Cerebellar nuclear complex (tissue), 1 donor: ENCODE measurements around the gene HHATL.
"Not testable (repeated sequence)": the region's sequence is repeated elsewhere in the genome, so short reads cannot be mapped to it uniquely, and the experiment has no call there.

Experiments used
- DNase-seq, 2 experiments: peaks; one replicate each; lab custom pipeline; 2025; lab: John Stamatoyannopoulos, UW

The HHATL gene

GRCh38 chr3:42733501-42734262 lies 31.1 kb upstream of the HHATL start:
- no peak for DNase-seq

GRCh38 chr3:42732829-42733459 lies 30.3 kb upstream of the HHATL start:
- no peak for DNase-seq

- DNase-seq = no peak
Measured at GRCh38 chr3:42732196-42732828, 29.7 kb upstream of the HHATL start.

- no peak for DNase-seq
Measured at GRCh38 chr3:42731476-42732195, 29.0 kb upstream of the HHATL start.

GRCh38 chr3:42730706-42731420 lies 28.3 kb upstream of the HHATL start:
- no peak for DNase-seq

DNA sequence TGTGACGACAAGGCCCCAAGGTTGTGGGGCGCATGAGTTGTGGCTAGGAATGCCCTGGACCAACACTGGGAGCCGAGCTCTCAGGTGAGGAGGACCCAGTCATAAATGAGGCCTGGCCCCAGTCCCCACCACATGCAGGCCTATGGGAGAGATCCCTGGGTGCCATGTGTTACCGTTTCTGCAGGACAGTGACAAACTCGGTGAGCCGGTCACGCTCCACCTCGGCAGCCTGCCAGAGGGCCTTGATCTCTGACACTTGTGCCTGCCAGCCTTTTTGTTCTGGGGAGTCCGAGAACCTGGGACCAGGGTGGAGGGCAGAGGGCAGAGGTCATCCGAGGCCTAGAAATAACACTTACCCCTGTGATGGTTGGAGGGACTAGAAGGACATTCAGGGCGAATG lies 27.7 kb upstream of the HHATL start:
- no peak for DNase-seq

- no peak for DNase-seq
Measured at GRCh38 chr3:42729404-42730145, 27.0 kb upstream of the HHATL start.

DNA sequence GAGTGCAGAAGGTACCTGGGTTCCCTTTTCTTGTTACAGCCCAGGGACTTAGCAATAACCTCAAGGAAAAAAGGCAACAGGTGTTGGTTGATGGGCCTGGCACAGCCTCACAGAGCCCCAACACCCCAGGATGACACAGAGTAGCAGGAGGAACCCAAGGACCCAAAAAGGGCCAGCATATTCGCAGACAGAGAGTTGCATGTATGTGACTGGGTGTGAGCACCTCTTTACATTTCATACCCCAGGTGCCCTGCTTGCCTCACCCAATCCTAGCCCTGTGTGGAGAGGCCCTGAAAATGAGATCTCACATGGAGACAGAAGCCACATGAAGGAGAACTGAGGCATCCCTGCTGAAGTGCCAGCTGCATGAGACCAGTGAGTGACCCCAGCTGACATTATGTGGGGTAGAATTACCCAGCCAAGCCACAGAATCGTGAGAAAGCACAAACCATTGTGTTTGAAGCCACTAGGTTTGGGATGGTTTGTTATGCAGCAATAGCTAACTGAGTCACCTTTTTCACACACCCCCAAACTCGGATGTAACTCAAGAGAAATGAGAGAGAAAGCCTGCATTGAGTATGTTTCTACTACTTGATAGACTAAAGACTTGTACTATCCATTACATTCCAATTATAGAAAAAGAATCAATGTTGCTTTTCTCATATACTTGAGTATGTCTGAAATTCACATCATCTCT lies 26.2 kb upstream of the HHATL start:
- DNase-seq = no peak

DNA sequence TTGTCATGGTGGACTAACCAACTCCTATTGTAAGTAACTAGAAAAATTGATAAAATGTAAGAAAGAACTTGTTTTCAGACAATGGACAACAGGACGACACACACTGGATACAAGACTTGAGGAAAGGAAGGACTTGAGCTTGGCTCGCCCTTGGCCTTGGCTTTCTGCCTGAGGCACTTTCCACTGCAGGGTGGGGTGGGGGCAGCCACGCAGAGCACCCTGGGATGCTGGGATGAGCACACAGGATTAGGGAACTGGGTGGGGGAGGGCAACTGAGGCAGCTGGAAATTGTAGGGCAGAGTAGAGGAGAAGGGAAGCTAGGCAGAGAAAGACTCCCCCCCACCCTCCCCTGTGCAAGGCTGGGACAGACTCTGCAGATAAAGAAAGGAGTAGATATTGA lies 25.5 kb upstream of the HHATL start:
- no peak for DNase-seq

- DNase-seq = no peak
Measured at GRCh38 chr3:42725454-42725853, 22.9 kb upstream of the HHATL start.

GRCh38 chr3:42723219-42723618 lies 20.6 kb upstream of the HHATL start:
- no peak for DNase-seq

DNA sequence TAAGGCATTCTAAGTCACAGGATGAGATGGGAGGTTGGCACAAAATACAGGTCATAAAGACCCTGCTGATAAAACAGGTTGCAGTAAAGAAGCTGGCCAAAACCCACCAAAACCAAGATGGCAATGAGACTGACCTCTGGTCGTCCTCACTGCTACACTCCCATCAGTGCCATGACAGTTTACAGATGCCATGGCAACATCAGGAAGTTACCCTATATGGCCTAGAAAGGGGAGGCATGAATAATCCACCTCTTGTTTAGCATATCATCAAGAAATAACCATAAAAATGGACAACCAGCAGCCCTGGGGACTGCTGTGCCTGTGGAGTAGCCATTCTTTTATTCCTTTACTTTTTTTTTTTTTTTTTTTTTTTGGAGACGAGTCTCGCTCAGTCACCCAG lies 19.8 kb upstream of the HHATL start:
- DNase-seq = not testable (repeated sequence)

DNA sequence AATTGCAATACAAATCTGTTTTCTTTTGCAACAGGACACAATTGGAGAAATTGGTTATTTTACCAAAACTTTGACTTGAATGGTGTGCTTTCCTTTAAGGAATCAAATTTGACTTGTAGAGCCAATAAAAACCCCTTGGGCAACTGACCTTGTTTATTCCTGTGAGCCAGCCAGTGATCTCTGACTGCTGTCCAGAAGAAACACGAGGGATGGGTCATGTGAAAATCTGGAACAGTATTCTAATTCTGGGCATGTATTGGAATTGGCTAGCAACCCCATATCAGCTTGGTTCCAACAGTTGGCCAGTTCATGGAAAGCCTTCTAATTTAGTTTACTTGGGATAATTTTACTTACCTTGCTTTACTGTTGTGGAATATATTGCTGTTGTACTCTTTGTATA lies 19.1 kb upstream of the HHATL start:
- no peak for DNase-seq

DNA sequence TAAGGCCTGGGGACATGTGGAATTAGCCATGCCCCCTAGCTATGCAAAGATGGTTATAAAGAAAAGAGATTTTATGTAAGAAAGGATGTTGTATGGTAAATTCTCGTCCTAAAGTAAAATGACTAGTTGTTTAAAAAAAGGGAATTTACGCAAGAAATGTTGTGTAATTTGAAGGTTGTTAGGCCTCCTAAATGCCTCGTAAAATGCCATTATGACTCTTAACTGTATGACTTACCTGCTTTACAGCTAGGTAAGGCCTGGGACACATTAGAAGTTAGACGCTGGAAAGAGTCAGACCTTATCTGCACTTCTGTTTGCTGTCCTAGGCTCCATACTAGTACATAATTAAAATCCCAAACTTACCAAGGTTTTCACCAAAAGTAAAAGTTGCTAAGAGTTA lies 17.5 kb upstream of the HHATL start:
- DNase-seq = no peak

DNA sequence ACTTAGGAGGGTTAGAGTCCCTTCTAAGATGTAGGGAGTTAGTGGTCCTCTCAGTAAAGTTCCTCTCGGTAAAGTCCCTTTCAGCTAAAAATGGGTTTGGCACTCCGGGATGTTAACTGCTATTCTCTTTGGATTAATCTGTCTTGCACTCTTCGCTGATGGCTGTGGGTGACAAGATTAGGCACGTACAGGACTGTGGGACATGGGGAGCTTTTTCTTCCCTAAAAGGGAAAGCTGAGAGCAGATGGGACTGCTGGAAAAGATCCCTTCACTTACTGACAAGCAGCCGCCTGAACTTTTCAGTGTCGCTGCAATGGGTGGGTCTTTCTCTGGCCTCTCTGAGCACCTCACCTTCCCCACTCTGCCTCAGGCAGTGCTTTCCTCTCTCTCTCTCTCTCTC lies 16.4 kb upstream of the HHATL start:
- no peak for DNase-seq

DNA sequence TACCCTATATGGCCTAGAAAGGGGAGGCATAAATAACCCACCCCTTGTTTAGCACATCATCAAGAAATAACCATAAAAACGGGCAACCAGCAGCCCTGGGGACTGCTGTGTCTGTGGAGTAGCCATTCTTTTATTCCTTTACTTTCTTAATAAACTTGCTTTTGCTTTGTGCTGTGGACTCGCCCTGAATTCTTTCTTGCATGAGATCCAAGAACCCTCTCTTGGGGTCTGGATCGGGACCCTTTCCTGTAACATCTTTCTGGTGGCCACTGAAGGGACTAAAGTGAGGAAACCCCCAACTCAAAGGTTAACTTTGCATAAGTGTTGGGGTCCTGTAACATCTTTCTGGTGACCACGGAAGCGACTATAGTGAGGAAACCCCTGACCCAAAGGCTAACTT lies 15.7 kb upstream of the HHATL start:
- DNase-seq = no peak

GRCh38 chr3:42717306-42717705 lies 14.7 kb upstream of the HHATL start:
- DNase-seq = no peak

- no peak for DNase-seq
Measured at GRCh38 chr3:42714171-42714852, 11.7 kb upstream of the HHATL start.

DNA sequence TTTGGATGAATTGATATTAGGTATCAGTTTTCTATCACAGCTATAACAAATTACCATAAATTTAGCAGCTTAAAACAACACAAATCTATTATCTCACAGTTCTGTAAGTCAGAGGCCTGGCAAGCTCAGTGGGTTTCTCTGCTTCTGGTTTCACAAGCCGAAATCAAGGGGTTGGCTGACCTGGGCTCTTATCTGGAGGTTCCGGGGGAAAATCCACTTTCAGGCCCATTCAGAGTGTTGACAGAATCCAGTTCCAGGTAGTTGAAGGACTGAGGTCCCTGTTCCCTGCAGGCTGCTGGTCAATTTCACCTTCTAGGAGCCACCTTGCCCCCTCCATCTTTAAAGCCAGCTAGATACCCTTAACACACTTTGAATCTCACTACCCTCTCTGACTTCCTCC lies 11.1 kb upstream of the HHATL start:
- no peak for DNase-seq
